ENCODE data around the gene GNPTG.

GNPTG gene

DNA sequence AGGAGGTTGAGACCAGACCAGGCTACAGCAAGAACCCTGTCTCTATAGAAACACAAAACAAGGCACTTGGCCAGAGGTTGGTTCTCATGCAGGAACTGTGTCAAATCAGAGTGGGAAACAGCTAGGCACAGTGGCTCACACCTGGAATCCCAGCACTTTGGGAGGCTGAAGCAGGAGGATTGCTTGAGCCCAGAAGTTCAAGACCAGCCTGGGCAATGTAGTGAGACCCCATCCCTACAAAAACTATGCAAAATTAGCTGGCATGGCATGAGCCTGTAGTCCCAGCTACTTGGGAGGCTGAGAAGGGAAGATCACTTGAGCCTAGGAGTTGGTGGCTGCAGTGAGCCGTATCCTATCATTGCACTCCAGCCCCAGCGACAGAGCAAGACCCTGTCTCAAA is 61.1 kb downstream of the GNPTG start:
- no peak for DNase-seq (ENCODE audit: low spot score)
- CTCF ChIA-PET, result interaction anchor here (0.6 to 0.7 kb wide), 4 partner anchors 25 to 1577 kb away, joined by 3 to 4 read pairs (median 3); no protein-coding TSS in a partner anchor
- POLR2A ChIA-PET (ENCODE audit: low non-redundant PET), result no interaction called here
- H3K27ac ChIP-seq, result peak overlapping the region; percentile 94; the same call in 1 of the 2 replicates
- TF ChIP-seq, protein P1, sequence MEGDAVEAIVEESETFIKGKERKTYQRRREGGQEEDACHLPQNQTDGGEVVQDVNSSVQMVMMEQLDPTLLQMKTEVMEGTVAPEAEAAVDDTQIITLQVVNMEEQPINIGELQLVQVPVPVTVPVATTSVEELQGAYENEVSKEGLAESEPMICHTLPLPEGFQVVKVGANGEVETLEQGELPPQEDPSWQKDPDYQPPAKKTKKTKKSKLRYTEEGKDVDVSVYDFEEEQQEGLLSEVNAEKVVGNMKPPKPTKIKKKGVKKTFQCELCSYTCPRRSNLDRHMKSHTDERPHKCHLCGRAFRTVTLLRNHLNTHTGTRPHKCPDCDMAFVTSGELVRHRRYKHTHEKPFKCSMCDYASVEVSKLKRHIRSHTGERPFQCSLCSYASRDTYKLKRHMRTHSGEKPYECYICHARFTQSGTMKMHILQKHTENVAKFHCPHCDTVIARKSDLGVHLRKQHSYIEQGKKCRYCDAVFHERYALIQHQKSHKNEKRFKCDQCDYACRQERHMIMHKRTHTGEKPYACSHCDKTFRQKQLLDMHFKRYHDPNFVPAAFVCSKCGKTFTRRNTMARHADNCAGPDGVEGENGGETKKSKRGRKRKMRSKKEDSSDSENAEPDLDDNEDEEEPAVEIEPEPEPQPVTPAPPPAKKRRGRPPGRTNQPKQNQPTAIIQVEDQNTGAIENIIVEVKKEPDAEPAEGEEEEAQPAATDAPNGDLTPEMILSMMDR (conservative IDR thresholded peaks at IDR 0.05; ENCODE audit: low read depth), result no peak
